ENCODE data around the gene LRRC74A.

LRRC74A gene

DNA sequence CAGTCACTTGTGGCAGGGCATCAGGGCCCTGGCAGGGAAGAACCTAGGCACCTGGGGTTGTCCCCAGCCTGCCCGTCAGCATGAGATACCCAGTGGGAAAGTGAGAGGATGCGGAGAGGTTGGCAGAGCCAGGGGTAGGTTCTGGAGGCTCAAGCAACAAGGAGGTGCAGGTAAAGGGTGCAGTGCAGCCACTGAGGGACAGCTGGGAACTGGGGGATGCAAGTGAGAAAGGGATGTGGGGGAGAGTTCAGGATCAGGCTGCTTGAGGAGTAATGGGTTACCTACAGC, 46.2 kb upstream of the LRRC74A start:
- peaks cover 7% of the 10 kb centered on the region; the same call in 1 of the 2 replicates for H3K36me3 ChIP-seq
- no peaks in the 10 kb centered on the region for H3K9me3 ChIP-seq

DNA sequence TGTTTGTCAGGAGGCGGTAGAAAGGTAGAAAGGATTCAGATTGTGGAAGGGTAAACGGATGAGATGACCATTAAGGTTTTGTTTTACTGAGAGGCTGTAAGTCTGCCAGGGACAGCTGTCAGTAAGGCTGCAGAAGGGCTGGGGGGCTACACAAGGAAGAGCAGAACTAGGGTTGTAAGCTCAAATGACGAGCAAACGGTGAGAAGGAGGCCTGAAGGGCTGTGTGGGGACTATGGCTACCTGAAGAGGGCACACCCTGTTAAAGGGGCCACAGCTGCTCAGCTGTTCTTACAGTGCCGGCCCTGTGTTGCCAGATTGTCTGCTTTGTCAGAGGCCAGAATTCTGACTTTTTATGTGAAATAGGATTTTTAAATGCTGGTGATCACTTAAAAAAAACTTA, 45.8 kb upstream of the LRRC74A start:
- Histone ChIP-seq H3K36me3 (peaks cover 7% of the 10 kb centered on the region; the same call in 1 of the 2 replicates), H3K27me3 (no peaks in the 10 kb centered on the region), H3K4me3 (ENCODE audit: low read depth, low read length) (no peak overlapping the region), H3K9me3 (no peaks in the 10 kb centered on the region), H3K4me1 (peaks cover 9% of the 10 kb centered on the region)
- TF ChIP-seq, protein P1, sequence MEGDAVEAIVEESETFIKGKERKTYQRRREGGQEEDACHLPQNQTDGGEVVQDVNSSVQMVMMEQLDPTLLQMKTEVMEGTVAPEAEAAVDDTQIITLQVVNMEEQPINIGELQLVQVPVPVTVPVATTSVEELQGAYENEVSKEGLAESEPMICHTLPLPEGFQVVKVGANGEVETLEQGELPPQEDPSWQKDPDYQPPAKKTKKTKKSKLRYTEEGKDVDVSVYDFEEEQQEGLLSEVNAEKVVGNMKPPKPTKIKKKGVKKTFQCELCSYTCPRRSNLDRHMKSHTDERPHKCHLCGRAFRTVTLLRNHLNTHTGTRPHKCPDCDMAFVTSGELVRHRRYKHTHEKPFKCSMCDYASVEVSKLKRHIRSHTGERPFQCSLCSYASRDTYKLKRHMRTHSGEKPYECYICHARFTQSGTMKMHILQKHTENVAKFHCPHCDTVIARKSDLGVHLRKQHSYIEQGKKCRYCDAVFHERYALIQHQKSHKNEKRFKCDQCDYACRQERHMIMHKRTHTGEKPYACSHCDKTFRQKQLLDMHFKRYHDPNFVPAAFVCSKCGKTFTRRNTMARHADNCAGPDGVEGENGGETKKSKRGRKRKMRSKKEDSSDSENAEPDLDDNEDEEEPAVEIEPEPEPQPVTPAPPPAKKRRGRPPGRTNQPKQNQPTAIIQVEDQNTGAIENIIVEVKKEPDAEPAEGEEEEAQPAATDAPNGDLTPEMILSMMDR (IDR thresholded peaks at IDR 0.05; ENCODE audit: low read depth, low read length): no peak
- no peak for DNase-seq

More for the DNA sequence above, 46.2 kb upstream of the LRRC74A start:
- DNase-seq: no peak
- TF ChIP-seq, protein P1 (IDR thresholded peaks at IDR 0.05; ENCODE audit: low read depth, low read length): no peak
- Histone ChIP-seq H3K4me3 (ENCODE audit: low read depth, low read length) (no peak overlapping the region), H3K27me3 (no peaks in the 10 kb centered on the region), H3K4me1 (peaks cover 9% of the 10 kb centered on the region)

DNA sequence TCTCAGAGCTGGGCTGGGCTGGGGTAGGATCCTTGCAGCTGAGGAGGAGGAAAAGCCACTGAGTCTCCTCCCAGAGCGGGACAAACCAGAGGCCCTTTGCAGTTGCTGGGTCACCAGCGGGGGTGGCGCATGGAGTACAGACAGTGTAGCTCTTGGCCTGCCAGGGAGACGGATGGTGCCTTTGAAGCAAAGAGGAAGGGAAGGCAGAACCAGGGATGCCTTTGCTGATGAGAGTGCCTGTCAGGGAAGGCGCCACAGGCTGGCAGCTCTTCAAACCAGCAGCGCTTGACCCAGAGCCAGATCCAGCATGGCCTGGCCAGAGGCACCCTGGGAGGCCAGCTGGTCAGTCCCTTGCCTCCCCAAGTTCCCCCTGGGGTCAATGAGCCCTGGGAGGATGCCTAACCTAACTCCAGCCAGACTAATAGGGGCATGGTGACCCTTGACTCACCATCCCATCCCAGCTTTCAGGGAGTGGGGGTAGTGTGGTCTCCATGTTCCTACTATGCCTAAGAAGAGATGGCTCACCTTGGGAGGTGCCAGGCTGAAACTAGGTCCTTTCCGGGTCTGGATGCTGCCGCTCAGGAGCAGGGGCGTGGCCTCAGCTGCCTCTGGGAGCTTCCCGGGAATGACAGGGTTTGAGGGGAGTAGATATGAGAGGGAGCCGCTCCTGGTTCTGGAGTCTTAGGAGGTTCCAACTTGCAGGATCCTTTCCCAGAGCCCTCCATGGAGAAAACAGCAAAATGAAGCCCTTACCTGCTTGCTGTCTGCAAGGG, 45.1 kb upstream of the LRRC74A start:
- DNase-seq: no peak
- H3K4me3 ChIP-seq (ENCODE audit: low read depth, low read length): no peak overlapping the region
- H3K4me1 ChIP-seq: peaks cover 9% of the 10 kb centered on the region
- peaks cover 7% of the 10 kb centered on the region; the same call in 1 of the 2 replicates for H3K36me3 ChIP-seq
- no peaks in the 10 kb centered on the region for H3K27me3 ChIP-seq
- no peaks in the 10 kb centered on the region for H3K9me3 ChIP-seq
- TF ChIP-seq, protein P1 (IDR thresholded peaks at IDR 0.05; ENCODE audit: low read depth, low read length): no peak

DNA sequence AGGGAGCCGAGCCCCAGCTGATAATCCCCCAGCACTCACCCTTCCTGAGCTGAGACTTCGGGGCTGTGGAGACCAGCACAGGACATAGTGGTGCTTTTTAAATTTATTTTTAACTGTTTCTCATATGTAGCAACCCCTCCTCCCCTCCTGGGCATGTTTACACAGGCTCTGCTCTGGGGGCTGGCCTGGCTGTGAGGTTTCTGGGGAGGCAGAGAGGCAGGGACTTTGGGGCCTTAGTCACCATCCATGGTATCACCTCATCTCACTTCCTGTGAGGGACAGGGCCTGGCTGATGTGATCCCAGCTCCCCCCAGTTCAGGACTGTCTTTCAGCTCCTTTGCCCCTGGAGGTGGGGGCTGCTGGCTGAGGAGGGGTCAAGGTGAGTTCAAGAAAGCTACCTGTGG, 44.6 kb upstream of the LRRC74A start:
- Histone ChIP-seq H3K36me3 (peaks cover 8% of the 10 kb centered on the region), H3K4me3 (ENCODE audit: low read depth, low read length) (no peak overlapping the region), H3K27me3 (no peaks in the 10 kb centered on the region), H3K9me3 (no peaks in the 10 kb centered on the region), H3K4me1 (peaks cover 9% of the 10 kb centered on the region)
- no peak for DNase-seq
- TF ChIP-seq, protein P1 (IDR thresholded peaks at IDR 0.05; ENCODE audit: low read depth, low read length): no peak

DNA sequence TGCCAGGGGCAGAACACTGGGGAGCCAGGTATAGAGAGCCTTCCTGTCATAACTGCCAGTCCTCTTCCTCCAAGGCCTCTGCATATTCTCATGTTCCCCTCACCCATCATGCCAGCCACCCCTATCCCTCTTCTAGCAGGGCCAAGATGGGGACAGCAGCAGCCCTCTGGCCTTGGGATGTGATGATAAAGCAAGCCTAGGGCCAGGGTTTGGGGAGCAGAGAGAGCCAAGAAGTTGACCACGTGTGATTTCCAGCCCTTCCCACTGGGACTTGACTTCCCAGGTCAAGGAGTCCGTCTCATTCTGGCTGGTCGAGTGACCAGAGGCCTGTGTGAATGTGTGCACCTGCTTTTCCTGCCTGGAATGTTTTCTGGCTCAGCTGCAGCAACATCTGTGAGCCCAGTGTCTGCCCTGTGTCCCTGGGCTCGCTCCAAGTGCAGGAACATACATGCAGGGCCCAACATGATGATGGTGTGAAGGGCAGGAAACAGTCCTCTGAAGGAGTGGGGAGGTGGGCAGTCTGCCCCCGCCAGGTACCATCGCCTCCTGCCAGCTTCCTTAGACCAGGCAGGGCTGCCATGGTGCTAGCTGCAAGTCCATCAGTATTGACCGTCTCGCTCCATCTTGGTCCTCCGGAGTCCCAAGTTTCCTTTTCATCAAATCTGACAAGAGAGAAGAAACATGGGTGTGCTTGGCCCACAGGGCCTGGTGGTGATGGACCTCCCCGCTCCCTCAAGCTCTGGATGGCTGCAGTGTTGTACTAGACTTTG, 43.9 kb upstream of the LRRC74A start:
- Histone ChIP-seq H3K27me3 (no peaks in the 10 kb centered on the region), H3K36me3 (peaks cover 12% of the 10 kb centered on the region), H3K9me3 (no peaks in the 10 kb centered on the region), H3K4me1 (peaks cover 9% of the 10 kb centered on the region), H3K4me3 (ENCODE audit: low read depth, low read length) (no peak overlapping the region)
- DNase-seq: no peak
- TF ChIP-seq, protein P1 (IDR thresholded peaks at IDR 0.05; ENCODE audit: low read depth, low read length): no peak

Measured in BE2C (cell line).